Panc1 (cell line): ENCODE measurements around the gene IL21R.

Experiments used
- POLR2AphosphoS5 ChIP-seq: IDR thresholded peaks from 2 replicates; pipeline ENCODE4 v1.6.1; 2012; ENCODE audit warnings: mild to moderate bottlenecking, low read depth, low read length, moderate library complexity
- SIN3A ChIP-seq: IDR thresholded peaks from 2 replicates; pipeline ENCODE4 v1.6.1; 2012; ENCODE audit warnings: low read depth, mild to moderate bottlenecking, low read length, moderate library complexity, borderline replicate concordance; ENCODE audit not compliant: insufficient read depth
- TF ChIP-seq, protein P1 (sequence below): fragments of 450-650 bp; IDR thresholded peaks from 2 replicates; pipeline ENCODE4 v1.5.1; 2017; ENCODE audit warnings: mild to moderate bottlenecking
- TF ChIP-seq, protein P2 (sequence below), 2 experiments: IDR thresholded peaks; 2 replicates each; pipeline ENCODE4 v1.6.1; 2011 to 2012; ENCODE audit warnings: low read depth in 2 of 2, control low read depth in 1 of 2, low read length in 1 of 2, mild to moderate bottlenecking in 1 of 2, moderate library complexity in 1 of 2; ENCODE audit not compliant: insufficient read depth in 1 of 2

- TF ChIP-seq, protein P1, sequence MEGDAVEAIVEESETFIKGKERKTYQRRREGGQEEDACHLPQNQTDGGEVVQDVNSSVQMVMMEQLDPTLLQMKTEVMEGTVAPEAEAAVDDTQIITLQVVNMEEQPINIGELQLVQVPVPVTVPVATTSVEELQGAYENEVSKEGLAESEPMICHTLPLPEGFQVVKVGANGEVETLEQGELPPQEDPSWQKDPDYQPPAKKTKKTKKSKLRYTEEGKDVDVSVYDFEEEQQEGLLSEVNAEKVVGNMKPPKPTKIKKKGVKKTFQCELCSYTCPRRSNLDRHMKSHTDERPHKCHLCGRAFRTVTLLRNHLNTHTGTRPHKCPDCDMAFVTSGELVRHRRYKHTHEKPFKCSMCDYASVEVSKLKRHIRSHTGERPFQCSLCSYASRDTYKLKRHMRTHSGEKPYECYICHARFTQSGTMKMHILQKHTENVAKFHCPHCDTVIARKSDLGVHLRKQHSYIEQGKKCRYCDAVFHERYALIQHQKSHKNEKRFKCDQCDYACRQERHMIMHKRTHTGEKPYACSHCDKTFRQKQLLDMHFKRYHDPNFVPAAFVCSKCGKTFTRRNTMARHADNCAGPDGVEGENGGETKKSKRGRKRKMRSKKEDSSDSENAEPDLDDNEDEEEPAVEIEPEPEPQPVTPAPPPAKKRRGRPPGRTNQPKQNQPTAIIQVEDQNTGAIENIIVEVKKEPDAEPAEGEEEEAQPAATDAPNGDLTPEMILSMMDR = no peak
- TF ChIP-seq POLR2AphosphoS5 = no peak
- TF ChIP-seq SIN3A = no peak
- TF ChIP-seq, protein P2, sequence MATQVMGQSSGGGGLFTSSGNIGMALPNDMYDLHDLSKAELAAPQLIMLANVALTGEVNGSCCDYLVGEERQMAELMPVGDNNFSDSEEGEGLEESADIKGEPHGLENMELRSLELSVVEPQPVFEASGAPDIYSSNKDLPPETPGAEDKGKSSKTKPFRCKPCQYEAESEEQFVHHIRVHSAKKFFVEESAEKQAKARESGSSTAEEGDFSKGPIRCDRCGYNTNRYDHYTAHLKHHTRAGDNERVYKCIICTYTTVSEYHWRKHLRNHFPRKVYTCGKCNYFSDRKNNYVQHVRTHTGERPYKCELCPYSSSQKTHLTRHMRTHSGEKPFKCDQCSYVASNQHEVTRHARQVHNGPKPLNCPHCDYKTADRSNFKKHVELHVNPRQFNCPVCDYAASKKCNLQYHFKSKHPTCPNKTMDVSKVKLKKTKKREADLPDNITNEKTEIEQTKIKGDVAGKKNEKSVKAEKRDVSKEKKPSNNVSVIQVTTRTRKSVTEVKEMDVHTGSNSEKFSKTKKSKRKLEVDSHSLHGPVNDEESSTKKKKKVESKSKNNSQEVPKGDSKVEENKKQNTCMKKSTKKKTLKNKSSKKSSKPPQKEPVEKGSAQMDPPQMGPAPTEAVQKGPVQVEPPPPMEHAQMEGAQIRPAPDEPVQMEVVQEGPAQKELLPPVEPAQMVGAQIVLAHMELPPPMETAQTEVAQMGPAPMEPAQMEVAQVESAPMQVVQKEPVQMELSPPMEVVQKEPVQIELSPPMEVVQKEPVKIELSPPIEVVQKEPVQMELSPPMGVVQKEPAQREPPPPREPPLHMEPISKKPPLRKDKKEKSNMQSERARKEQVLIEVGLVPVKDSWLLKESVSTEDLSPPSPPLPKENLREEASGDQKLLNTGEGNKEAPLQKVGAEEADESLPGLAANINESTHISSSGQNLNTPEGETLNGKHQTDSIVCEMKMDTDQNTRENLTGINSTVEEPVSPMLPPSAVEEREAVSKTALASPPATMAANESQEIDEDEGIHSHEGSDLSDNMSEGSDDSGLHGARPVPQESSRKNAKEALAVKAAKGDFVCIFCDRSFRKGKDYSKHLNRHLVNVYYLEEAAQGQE (IDR thresholded peaks at IDR 0.05; ENCODE audit: insufficient read depth in 1 of 2, low read depth in 2 of 2, low read length in 1 of 2) = no peak
Measured at GRCh38 chr16:27474041-27474440, 72.1 kb downstream of the IL21R start.
